Hepatocyte (in vitro differentiated cells): Measurements from ENCODE around the gene PDLIM4. TPM values are rescaled to one million over a fixed set of nuclear protein-coding genes. Genes with fewer than 3 reads are reported as not detected.
A peak's percentile ranks its signal among the peaks of the same experiment; 100 is the strongest.

Source experiments
- DNase-seq: peaks from one replicate; pipeline ENCODE4 v3.0.0-alpha.2; 2016; ENCODE audit warnings: low spot score
- H2AFZ ChIP-seq: fragments of 200-600 bp; sonication (generic); 2 replicates; pipeline ENCODE4 v1.6.0; 2016; ENCODE audit warnings: antibody characterized with exemption, mild to moderate bottlenecking
- H3K27ac ChIP-seq: fragments of 200-600 bp; sonication (generic); 2 replicates; pipeline ENCODE4 v1.5.1; 2016; ENCODE audit warnings: mild to moderate bottlenecking
- H3K27me3 ChIP-seq: fragments of 200-600 bp; sonication (generic); 2 replicates; pipeline ENCODE4 v1.6.1; 2016
- H3K36me3 ChIP-seq: fragments of 200-600 bp; sonication (generic); replicated peaks from 2 replicates; pipeline ENCODE4 v1.5.1; 2016; ENCODE audit warnings: low read depth; ENCODE audit not compliant: insufficient read depth
- H3K4me1 ChIP-seq: fragments of 200-600 bp; sonication (generic); 2 replicates; pipeline ENCODE4 v1.5.1; 2016; ENCODE audit warnings: mild to moderate bottlenecking, moderate library complexity; ENCODE audit not compliant: insufficient read depth
- H3K4me2 ChIP-seq: fragments of 200-600 bp; sonication (generic); 2 replicates; pipeline ENCODE4 v1.6.0; 2016
- H3K4me3 ChIP-seq: fragments of 200-600 bp; sonication (generic); 2 replicates; pipeline ENCODE4 v1.5.1; 2016; ENCODE audit warnings: mild to moderate bottlenecking
- H3K79me2 ChIP-seq: fragments of 200-600 bp; sonication (generic); 2 replicates; pipeline ENCODE4 v1.6.0; 2017; ENCODE audit warnings: mild to moderate bottlenecking
- H3K9me2 ChIP-seq: fragments of 200-600 bp; sonication (generic); replicated peaks from 2 replicates; pipeline ENCODE4 v1.6.0; 2017; ENCODE audit warnings: mild to moderate bottlenecking; ENCODE audit not compliant: insufficient read depth
- H3K9me3 ChIP-seq: fragments of 200-600 bp; sonication (generic); 2 replicates; pipeline ENCODE4 v1.5.1; 2016; ENCODE audit warnings: low read depth, mild to moderate bottlenecking
- H4K20me1 ChIP-seq: fragments of 200-600 bp; sonication (generic); 2 replicates; pipeline ENCODE4 v1.6.0; 2016; ENCODE audit warnings: mild to moderate bottlenecking; ENCODE audit not compliant: insufficient read depth, poor library complexity, severe bottlenecking
- CTCF ChIP-seq: fragments of 200-600 bp; sonication (generic); IDR thresholded peaks from 2 replicates; pipeline ENCODE4 v1.5.1; 2016; ENCODE audit warnings: antibody characterized with exemption, mild to moderate bottlenecking; ENCODE audit not compliant: poor library complexity
- EZH2 ChIP-seq: fragments of 200-600 bp; sonication (generic); IDR thresholded peaks from 2 replicates; pipeline ENCODE4 v1.6.1; 2016; ENCODE audit warnings: antibody characterized with exemption, mild to moderate bottlenecking, borderline replicate concordance
- EZH2phosphoT487 ChIP-seq: fragments of 200-600 bp; sonication (generic); IDR thresholded peaks from one replicate; pipeline ENCODE4 v1.6.1; 2018; ENCODE audit warnings: antibody characterized with exemption, mild to moderate bottlenecking, low read depth, moderate library complexity; ENCODE audit not compliant: unreplicated experiment, severe bottlenecking
- WGBS: methylation state at CpG from one replicate; pipeline ENCODE4 v1.1.6; 2016; ENCODE audit warnings: low lambda C conversion rate; ENCODE audit errors: missing lambda C conversion rate; 5-methylcytosine and 5-hydroxymethylcytosine counted together
- polyA plus RNA-seq: library from polyadenylated mRNA; unstranded; fragments of >200 nt; fragmentation: Nextera tagmentation; extraction: Ambion mirVana; gene quantifications from 2 replicates; pipeline ENCODE4 v1.2.1, GENCODE V29; 2016
- total RNA-seq: library from RNA; depleted of rRNA; stranded (reverse); fragments of >200 nt; gene quantifications from 2 replicates; pipeline ENCODE4 v1.2.3, GENCODE V29; 2014

PDLIM4 gene
- total RNA-seq: 7.3 and 16.4 TPM in 2 replicates
- 102 and 125 TPM in 2 replicates for polyA plus RNA-seq

- peak within 1 kb of the TSS; percentile 85 for H2AFZ ChIP-seq
Observed at GRCh38 chr5:132257131-132258101, at the start of gene PDLIM4. Gene PDLIM4 (plus strand): TSS chr5:132257696. CDS start chr5:132257735, 39 bp downstream.

GRCh38 chr5:132207778-132208177 is 49.7 kb upstream of the PDLIM4 start:
- Histone ChIP-seq H2AFZ (no peak overlapping the region), H3K4me3 (no peak overlapping the region), H3K9me3 (no peaks in the 10 kb centered on the region), H3K79me2 (no peaks in the 10 kb centered on the region), H3K4me1 (no peaks in the 10 kb centered on the region), H3K27ac (no peak overlapping the region), H4K20me1 (no peaks in the 10 kb centered on the region), H3K9me2 (no peaks in the 10 kb centered on the region), H3K36me3 (no peaks in the 10 kb centered on the region), H3K4me2 (no peak overlapping the region), H3K27me3 (no peaks in the 10 kb centered on the region)
- WGBS: 83% methylated on average over 5 of the region's 5 CpGs
- TF ChIP-seq EZH2: no peak
- TF ChIP-seq EZH2phosphoT487: no peak
- TF ChIP-seq CTCF: no peak
- DNase-seq: no peak

More at GRCh38 chr5:132257131-132258101, at the start of gene PDLIM4:
- Histone ChIP-seq H3K27ac (peak within 1 kb of the TSS; percentile 98), H3K4me2 (peak within 1 kb of the TSS; percentile 98), H3K4me3 (peak within 1 kb of the TSS; percentile 93), H3K79me2 (peaks cover 8% of the 10 kb centered on the region), H3K9me2 (no peaks in the 10 kb centered on the region), H3K36me3 (no peaks in the 10 kb centered on the region), H4K20me1 (no peaks in the 10 kb centered on the region), H3K27me3 (no peaks in the 10 kb centered on the region), H3K4me1 (peaks cover 41% of the 10 kb centered on the region), H3K9me3 (no peaks in the 10 kb centered on the region)
- DNase-seq: peak; percentile 74
- WGBS: 15% methylated on average over 56 of the region's 88 CpGs
- TF ChIP-seq EZH2phosphoT487 (no peak), EZH2 (no peak), CTCF (no peak)

- Histone ChIP-seq H3K36me3 (no peaks in the 10 kb centered on the region), H4K20me1 (no peaks in the 10 kb centered on the region), H3K4me2 (no peak overlapping the region), H2AFZ (no peak overlapping the region), H3K9me2 (no peaks in the 10 kb centered on the region), H3K4me3 (no peak overlapping the region), H3K9me3 (no peaks in the 10 kb centered on the region), H3K79me2 (no peaks in the 10 kb centered on the region), H3K27me3 (no peaks in the 10 kb centered on the region), H3K27ac (no peak overlapping the region), H3K4me1 (no peaks in the 10 kb centered on the region)
- WGBS: 80% methylated on average over 9 of the region's 9 CpGs
- TF ChIP-seq CTCF: no peak
- TF ChIP-seq EZH2phosphoT487: no peak
- TF ChIP-seq EZH2: no peak
- DNase-seq: no peak
Observed at GRCh38 chr5:132209131-132209530, 48.4 kb upstream of the PDLIM4 start.
